Inflammatory macrophage treated with lipopolysaccharide for 4 hours (primary cell): ENCODE results near the gene SNX21.
"Not testable (repeated sequence)": the region's sequence is repeated elsewhere in the genome, so short reads cannot be mapped to it uniquely, and the experiment has no call there.

Source experiments
- DNase-seq: peaks from one replicate; pipeline ENCODE4 v3.0.0-alpha.2; 2020

SNX21 gene

DNA sequence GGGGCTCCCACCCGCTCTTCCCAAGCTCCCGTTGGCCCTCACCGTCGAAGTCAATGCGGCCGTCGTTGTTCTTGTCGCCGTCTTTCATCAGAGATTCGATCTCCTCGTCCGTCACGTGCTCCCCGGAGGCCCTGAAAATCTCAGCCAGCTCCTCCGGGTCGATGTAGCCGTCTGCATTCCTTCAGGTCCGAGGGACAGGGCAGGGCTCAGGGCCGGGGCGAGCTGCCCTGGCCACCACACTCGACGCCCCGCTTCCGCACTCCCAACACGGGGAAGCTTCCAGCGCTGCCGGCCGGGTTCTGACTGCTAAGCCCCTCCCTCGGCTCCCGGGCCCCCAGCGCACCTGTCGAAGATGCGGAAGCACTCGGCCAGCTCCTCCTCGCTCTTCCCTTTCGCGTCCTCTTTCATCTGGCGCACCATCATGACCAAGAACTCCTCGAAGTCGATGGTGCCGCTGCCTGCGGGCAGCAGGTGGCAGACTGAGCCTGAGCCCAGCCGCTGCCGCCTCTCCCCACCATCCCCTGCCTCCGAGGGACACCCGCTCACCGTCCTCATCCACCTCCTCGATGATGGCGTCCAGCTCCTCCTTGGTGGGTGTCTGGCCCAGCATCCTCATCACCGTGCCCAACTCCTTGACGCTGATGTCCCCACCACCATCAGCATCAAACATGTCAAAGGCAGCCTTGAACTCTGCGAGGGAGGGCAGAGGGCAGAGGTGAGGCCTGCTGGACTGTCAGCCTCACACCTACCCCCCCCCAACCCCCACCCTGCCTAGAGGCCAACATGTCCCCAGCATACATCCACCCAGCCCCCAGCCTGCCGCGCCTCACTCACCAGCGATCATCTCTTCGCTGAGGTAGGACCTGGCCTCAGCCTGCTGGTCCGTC lies 9.4 kb upstream of the SNX21 start:
- DNase-seq, result peak; percentile 31

DNA sequence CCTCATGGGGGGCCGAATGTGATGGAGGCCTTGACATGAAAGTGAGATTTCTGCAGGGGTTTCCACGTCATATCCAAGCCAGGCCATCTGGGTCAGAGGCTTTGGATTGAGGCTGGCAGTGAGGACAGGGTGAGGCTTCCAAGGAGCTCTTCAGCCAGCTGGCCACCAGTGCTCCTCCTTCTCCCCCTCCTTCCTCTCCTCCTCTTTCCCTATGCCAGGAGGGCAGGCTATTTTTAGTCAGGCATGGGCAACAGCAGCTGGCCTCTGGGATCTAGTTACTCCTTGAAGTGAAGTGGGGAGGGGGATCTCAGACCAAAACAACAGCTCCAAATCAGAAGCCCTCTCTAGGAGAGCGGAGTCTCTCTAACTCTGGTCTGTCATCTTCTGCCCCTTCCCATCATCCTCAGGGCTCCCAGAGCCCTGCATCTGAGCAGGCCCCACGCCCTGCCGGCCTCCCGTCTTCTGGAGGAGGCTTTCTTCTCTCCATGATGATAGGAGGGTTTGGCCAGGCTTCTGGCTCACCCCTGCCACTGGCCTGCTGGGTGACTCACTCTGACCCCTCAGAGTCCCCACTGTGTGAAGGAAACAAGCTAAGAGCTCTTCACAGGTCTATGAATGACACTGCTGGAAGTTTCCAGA lies 7.1 kb upstream of the SNX21 start:
- DNase-seq, result no peak

DNA sequence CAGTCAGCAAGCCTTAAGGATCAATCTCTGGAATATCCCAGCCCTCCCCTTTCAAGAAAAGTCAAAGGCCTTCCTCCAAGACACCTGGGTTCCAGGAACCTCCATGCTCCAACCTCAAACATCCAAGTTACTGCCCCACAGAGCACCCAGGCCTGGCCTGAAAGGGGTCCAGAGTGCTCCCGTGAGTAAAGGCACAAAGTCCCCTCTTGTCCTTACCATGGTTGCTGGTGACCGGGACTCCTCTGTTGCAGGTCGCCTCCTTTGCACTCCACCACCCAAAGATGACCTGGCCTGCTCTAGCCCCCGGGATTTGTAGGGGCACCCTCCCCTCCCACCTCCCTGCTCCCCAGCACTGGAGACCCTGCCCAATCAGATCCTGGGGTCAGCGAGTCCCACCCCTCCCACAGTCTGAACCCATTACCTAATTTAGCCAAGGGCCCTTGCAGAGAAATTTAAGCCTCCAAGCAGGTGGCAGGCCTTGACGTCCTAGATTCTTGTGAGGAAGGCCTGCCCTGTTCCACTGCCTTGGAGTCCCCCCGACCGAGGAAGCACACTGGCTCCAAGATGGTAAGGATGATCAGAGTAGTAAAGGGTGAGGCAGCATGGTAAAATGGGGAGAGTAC lies 6.5 kb upstream of the SNX21 start, which contains the start of gene TNNC2:
Gene TNNC2, minus strand, starts transcription at position 283 of the 623 bp plus-strand sequence. Its CDS starts 64 bp downstream, at position 219.
- DNase-seq, result no peak

DNA sequence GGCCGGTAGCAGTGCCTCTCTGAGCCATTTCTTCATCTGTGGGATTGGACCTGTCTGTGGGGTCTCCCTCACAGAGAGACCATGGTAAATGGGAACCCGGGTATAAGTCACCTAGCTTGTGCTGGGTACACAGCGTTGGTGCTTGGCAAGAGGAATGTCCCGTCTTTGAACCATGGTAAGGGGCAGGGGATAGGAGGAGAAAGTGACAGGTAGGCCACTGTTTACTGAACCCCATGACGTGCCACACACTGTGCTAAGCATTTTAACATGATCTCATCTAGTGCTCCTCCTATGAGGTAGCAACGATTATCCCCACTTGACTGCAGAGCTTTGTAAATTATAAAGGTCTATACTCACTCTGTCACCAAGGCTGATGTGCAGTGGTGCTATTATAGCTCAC lies 5.9 kb upstream of the SNX21 start:
- DNase-seq, result no peak

GRCh38 chr20:45828589-45828988 lies 5.0 kb upstream of the SNX21 start:
- no peak for DNase-seq

DNA sequence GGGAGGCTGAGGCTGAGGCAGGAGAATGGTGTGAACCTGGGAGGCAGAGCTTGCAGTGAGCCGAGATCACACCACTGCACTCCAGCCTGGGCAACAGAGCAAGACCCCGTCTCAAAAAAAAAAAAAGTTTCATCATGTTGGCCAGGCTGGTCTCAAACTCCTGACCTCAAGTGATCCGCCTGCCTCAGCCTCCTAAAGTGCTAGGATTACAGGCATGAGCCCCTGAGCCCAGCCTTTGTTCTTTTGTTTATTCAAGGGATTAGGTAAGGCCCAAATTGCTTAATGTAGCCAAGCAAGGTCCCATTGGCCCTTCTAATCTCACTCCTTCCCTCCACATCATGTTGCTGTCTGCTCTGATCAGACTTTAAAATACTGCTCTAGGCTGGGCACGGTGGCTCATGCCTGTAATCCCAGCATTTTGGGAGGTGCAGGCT lies 3.9 kb upstream of the SNX21 start:
- DNase-seq, result not testable (repeated sequence)

DNA sequence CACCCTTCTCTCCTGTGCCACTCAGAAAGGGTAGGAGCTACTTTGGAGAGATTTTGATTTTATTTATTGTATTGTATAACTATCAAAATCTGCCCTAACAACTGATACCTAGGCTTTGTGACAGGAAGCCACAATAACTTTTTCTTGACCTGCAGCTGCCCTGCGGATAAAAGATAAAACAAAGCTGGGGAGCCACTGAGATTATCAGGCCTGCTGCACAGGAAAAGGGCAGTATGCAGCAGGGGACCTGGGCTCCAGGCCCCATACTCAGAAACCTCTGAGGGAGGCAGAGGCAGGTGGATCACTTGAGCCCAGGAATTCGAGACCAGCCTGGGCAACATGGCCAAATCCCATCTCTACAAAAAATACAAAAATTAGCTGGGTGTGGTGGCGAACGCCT lies 980 bp upstream of the SNX21 start:
- no peak for DNase-seq

- DNase-seq, result no peak
Measured at GRCh38 chr20:45833883-45834796, 541 bp downstream of the SNX21 start.

- no peak for DNase-seq
Measured at GRCh38 chr20:45834797-45835161, 1.2 kb downstream of the SNX21 start.

DNA sequence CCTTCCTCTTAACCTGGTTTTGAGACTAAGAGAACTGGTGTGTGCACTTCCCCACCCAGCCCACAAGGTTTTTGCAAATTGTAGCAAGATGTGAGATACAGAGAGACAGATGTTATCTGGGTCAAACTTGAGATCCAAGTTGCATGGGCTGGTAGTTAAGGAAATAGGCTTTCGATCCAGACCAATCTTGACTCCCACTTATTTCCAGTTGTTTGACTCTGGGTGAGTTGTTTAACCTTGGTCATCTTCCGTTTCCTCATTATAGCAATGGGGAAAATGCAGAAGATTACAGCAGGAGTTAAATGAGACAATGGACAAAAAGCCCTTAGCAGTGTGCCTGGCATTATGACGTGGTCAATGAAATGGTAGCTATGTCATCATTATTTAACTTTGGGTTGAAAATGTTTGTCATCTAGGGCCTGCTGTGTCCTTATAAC lies 1.7 kb downstream of the SNX21 start:
- peak; percentile 74 for DNase-seq

- DNase-seq, result no peak
Measured at GRCh38 chr20:45835825-45836224, 2.2 kb downstream of the SNX21 start.

GRCh38 chr20:45836841-45837240 lies 3.2 kb downstream of the SNX21 start:
- no peak for DNase-seq

GRCh38 chr20:45840700-45841198 lies 7.2 kb downstream of the SNX21 start:
- no peak for DNase-seq

- no peak for DNase-seq
Measured at GRCh38 chr20:45841407-45842129, 8.0 kb downstream of the SNX21 start.

GRCh38 chr20:45842169-45842812 lies 8.7 kb downstream of the SNX21 start:
- peak; percentile 39 for DNase-seq

DNA sequence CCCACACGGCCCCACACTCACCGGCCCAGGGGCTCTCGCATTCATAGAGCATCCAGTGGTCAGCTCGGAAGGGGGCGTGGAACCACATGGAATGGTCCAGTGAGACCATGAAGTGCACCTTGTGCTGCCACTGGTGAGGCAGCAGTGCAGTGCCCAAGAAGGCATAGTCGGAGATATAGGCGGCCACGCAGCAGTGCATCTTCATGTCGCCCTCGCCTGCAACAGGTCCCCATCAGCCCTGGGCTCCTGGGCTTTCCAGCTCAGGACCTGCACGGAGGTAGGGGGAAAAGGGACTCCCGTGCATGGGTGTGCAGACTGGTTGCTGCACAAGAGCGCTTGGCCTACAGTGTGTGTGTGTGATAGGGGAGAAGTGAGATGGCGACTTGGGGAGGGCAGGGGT lies 9.9 kb downstream of the SNX21 start:
- DNase-seq, result no peak

DNA sequence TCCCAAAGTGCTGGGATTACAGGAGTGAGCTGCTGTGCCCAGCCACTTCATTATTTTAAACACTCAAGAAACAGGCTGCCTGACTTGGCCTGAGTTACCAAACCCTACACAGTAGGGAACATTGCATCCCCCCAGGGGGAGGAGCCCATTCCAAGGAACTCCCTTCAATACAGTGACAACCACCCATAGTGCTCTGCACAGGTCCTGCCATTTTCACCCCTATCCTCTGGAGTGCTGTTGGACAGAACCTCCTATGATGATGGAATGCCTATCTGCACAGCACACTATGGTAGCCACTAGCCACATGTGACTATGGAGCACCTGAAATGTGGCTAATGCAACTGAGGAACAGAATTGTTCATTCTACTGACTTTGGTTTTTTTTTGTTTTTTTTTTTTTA lies 11.9 kb downstream of the SNX21 start:
- no peak for DNase-seq

GRCh38 chr20:45848421-45848820 lies 14.8 kb downstream of the SNX21 start:
- no peak for DNase-seq

DNA sequence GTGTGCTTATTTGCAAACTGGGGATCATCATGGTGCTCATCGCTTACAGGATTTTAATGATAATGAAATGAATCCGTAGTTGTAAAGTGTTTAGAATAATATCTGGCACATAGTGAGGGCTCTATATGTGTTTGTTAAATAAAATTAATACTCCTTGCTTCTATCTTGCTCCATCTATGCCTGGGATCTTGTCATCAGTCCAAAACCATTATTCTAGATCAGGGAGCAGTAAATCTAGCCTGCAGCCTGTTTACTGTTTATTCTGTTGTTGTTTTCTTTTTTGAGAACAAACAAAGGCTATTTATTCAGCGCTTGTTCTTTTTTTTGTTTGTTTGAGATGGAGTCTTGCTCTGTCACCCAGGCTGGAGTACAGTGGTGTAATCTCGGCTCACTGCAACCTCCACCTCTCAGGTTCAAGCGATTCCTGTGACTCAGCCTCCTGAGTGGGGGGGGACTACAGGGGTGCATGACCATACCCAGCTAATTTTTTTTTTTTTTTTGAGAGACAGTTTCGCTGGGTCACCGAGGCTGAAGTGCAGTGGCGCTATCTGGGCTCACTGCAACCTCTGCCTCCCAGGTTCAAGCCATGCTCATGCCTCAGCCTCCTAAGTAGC lies 15.5 kb downstream of the SNX21 start:
- DNase-seq, result no peak

DNA sequence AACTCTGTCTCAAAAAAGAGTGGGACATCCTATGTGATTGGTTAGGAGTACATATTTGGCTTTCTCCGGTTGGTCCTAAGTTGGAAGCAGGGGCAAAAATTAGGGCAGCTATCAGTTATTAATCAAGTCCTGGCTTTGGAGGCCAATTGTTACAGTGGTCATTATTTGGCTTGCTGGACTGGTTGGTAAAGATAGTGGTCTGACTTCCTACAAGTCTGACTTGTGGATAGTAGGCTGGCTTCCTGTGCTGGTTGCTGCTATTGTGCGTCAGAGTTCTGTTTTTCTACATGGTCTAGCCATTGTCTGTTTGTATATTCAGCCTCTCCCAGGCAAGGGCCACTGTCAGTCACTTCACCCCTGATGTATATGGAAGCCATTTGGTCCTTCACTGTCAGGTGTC lies 16.6 kb downstream of the SNX21 start:
- DNase-seq, result no peak

DNA sequence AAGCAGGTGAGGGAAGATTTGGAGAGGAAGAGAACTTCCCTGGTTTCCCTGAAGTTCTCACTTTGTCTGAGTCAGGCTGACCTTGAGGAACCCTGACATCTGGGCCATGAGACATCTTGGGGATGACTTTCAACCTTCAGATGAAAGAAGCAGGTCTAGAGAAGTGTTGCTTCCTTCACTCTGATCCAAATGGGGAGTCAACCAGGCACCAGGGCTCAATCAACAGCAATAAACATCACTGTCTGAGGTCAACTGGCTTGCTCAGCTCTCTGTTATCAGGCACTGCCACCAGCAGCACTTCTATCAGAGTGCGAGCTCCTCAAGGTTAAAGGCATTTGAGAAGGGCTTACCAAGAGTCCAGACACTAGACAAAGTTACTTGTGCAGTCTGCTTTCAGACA lies 17.3 kb downstream of the SNX21 start:
- DNase-seq, result no peak
